ENCODE data around the gene PPARD.

DNA sequence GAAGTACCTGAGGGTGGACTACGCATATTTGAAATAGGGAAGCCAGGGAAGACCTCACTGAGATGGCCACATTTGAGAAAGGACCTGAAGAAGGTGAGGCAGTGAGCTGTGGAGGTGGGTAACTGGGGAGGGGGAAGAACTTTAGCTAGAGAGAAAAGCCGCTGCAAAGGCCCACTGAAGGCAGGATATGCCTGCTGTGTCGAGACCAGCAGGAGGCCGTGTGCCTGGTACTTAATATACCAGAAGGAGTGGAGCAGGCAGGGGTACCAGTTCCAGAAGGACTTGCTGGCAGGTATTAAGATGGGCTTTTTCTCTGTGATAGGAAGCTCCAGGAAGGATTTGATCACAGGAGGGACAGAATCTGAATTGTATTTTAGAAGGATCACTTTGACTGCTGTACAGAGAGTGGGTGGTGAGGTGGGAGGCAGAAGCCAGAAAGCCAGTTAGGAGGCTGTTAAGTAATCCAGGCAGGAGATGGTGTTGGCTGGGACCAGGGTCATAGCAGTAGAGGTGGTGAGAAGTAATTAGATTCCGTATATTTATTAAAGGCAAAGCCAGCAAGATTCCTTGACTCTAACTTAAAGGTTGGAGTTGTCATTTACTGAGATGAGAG lies 55.6 kb downstream of the PPARD start:
- TF ChIP-seq, protein P1, sequence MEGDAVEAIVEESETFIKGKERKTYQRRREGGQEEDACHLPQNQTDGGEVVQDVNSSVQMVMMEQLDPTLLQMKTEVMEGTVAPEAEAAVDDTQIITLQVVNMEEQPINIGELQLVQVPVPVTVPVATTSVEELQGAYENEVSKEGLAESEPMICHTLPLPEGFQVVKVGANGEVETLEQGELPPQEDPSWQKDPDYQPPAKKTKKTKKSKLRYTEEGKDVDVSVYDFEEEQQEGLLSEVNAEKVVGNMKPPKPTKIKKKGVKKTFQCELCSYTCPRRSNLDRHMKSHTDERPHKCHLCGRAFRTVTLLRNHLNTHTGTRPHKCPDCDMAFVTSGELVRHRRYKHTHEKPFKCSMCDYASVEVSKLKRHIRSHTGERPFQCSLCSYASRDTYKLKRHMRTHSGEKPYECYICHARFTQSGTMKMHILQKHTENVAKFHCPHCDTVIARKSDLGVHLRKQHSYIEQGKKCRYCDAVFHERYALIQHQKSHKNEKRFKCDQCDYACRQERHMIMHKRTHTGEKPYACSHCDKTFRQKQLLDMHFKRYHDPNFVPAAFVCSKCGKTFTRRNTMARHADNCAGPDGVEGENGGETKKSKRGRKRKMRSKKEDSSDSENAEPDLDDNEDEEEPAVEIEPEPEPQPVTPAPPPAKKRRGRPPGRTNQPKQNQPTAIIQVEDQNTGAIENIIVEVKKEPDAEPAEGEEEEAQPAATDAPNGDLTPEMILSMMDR (IDR thresholded peaks at IDR 0.05 in 8 of 11, conservative IDR thresholded peaks at IDR 0.05 in 3 of 11), result no peak
- no peak for TF ChIP-seq POLR2AphosphoS5 (IDR thresholded peaks at IDR 0.05)

Data from spleen (tissue), 7 donors.